ENCODE results near the gene HEXIM2. TPM values are rescaled to one million over a fixed set of nuclear protein-coding genes. Genes with fewer than 3 reads are reported as not detected.

HEXIM2 gene
- total RNA-seq, 1 experiment from 2014 or later: 16.3 TPM

DNA sequence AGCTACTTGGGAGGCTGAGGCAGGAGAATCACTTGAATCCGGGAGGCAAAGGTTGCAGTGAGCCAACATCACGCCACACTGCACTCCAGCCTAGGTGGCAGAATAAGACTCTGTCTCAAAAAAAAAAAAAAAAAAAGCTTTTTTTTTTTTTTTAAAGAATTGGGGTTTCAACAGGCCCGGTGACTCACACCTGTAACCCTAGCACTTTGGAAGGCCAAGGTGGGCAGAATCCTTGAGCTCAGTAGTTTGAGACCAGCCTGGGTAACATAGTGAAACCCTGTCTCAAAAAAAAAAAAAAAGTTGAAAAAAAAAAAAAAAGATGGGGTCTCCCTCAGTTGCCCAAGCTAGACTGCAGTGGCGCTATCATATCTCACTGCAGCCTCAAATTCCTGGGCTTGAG, 6.6 kb upstream of the HEXIM2 start:
- no peak overlapping the region for H3K27ac Mint-ChIP-seq (ENCODE audit: unreplicated experiment)
- CTCF ChIA-PET: interaction anchor here (0.6 to 1.9 kb wide), 8 partner anchors 18 to 264 kb away, joined by 4 to 11 read pairs (median 8); partner anchors contain the start of gene ACBD4
- no peak for DNase-seq
- TF ChIP-seq, protein P1, sequence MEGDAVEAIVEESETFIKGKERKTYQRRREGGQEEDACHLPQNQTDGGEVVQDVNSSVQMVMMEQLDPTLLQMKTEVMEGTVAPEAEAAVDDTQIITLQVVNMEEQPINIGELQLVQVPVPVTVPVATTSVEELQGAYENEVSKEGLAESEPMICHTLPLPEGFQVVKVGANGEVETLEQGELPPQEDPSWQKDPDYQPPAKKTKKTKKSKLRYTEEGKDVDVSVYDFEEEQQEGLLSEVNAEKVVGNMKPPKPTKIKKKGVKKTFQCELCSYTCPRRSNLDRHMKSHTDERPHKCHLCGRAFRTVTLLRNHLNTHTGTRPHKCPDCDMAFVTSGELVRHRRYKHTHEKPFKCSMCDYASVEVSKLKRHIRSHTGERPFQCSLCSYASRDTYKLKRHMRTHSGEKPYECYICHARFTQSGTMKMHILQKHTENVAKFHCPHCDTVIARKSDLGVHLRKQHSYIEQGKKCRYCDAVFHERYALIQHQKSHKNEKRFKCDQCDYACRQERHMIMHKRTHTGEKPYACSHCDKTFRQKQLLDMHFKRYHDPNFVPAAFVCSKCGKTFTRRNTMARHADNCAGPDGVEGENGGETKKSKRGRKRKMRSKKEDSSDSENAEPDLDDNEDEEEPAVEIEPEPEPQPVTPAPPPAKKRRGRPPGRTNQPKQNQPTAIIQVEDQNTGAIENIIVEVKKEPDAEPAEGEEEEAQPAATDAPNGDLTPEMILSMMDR (IDR thresholded peaks at IDR 0.05; ENCODE audit: unreplicated experiment): no peak
- no peak overlapping the region for H3K4me3 Mint-ChIP-seq (ENCODE audit: low read depth, unreplicated experiment)
- no peaks in the 10 kb centered on the region for H3K9me3 Mint-ChIP-seq (ENCODE audit: low read depth, unreplicated experiment)
- intact Hi-C loops (cut with micrococcal nuclease; ENCODE audit: unreplicated experiment): no loop called here
- BruUV-seq (replicated peaks): no TSS peak
- H3K27me3 Mint-ChIP-seq (ENCODE audit: unreplicated experiment): no peaks in the 10 kb centered on the region
- peaks cover 47% of the 10 kb centered on the region for H3K4me1 Mint-ChIP-seq (ENCODE audit: low read depth, unreplicated experiment)
- H3K36me3 Mint-ChIP-seq (ENCODE audit: insufficient read depth, unreplicated experiment): peaks cover 67% of the 10 kb centered on the region

DNA sequence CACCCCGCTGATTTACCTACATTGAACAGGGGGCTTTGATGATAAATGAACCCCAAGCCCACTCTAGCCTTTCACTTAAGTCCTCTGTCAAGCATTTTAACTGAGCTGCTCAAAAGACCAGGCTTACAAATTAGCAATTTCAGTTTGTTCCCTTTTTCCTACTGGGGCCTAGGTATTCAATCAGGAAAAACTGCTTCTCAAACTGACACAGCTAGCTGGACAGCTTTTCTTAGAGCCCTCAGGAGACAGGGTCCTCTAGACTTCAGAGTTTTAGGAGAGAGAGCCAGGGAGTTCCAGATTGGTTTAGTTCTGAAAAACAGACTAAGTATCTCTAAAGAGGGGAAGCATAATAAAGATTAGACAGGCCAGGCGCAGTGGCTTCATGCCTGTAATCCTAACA, 6.2 kb upstream of the HEXIM2 start:
- no peak overlapping the region for H3K4me3 Mint-ChIP-seq (ENCODE audit: low read depth, unreplicated experiment)

DNA sequence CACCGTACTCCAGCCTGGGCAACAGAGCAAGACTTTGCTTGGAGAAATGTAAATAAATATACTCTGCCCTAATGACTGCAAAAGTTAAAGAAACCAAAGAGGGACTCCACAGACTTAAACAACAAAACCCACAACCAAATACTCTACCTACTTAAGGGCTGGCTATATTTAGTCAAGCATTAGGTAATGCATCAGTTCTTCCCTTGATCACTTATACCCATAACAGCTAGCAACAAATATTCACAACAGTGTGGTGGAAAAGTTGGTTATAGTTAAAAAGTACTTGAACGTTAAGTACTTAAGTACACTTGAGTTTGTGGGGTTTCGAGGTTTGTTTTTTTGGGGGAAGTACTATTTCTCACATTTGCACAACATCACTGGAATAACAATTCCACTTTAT, 5.4 kb upstream of the HEXIM2 start:
- no peak overlapping the region for H3K27ac Mint-ChIP-seq (ENCODE audit: unreplicated experiment)
- H3K9me3 Mint-ChIP-seq (ENCODE audit: low read depth, unreplicated experiment): no peaks in the 10 kb centered on the region
- no peaks in the 10 kb centered on the region for H3K27me3 Mint-ChIP-seq (ENCODE audit: unreplicated experiment)
- H3K4me3 Mint-ChIP-seq (ENCODE audit: low read depth, unreplicated experiment): no peak overlapping the region
- DNase-seq: no peak
- peaks cover 44% of the 10 kb centered on the region for H3K4me1 Mint-ChIP-seq (ENCODE audit: low read depth, unreplicated experiment)
- peaks cover 67% of the 10 kb centered on the region for H3K36me3 Mint-ChIP-seq (ENCODE audit: insufficient read depth, unreplicated experiment)
- TF ChIP-seq, protein P1 (IDR thresholded peaks at IDR 0.05; ENCODE audit: unreplicated experiment): no peak
- intact Hi-C loops (cut with micrococcal nuclease; ENCODE audit: unreplicated experiment): no loop called here
- CTCF ChIA-PET: interaction anchor here (1.2 to 1.9 kb wide), 3 partner anchors 17 to 62 kb away, joined by 4 to 10 read pairs (median 4); partner anchors contain the start of gene ACBD4
- BruUV-seq (replicated peaks): no TSS peak

More for the DNA sequence above, 6.2 kb upstream of the HEXIM2 start:
- BruUV-seq (replicated peaks): no TSS peak
- intact Hi-C loops (cut with micrococcal nuclease; ENCODE audit: unreplicated experiment): no loop called here
- CTCF ChIA-PET: interaction anchor here (0.6 to 1.9 kb wide), 8 partner anchors 17 to 263 kb away, joined by 4 to 11 read pairs (median 8); partner anchors contain the start of gene ACBD4
- no peaks in the 10 kb centered on the region for H3K27me3 Mint-ChIP-seq (ENCODE audit: unreplicated experiment)
- peaks cover 67% of the 10 kb centered on the region for H3K36me3 Mint-ChIP-seq (ENCODE audit: insufficient read depth, unreplicated experiment)
- peaks cover 49% of the 10 kb centered on the region for H3K4me1 Mint-ChIP-seq (ENCODE audit: low read depth, unreplicated experiment)
- DNase-seq: no peak
- TF ChIP-seq, protein P1 (IDR thresholded peaks at IDR 0.05; ENCODE audit: unreplicated experiment): no peak
- H3K27ac Mint-ChIP-seq (ENCODE audit: unreplicated experiment): peak overlapping the region; percentile 68
- no peaks in the 10 kb centered on the region for H3K9me3 Mint-ChIP-seq (ENCODE audit: low read depth, unreplicated experiment)

DNA sequence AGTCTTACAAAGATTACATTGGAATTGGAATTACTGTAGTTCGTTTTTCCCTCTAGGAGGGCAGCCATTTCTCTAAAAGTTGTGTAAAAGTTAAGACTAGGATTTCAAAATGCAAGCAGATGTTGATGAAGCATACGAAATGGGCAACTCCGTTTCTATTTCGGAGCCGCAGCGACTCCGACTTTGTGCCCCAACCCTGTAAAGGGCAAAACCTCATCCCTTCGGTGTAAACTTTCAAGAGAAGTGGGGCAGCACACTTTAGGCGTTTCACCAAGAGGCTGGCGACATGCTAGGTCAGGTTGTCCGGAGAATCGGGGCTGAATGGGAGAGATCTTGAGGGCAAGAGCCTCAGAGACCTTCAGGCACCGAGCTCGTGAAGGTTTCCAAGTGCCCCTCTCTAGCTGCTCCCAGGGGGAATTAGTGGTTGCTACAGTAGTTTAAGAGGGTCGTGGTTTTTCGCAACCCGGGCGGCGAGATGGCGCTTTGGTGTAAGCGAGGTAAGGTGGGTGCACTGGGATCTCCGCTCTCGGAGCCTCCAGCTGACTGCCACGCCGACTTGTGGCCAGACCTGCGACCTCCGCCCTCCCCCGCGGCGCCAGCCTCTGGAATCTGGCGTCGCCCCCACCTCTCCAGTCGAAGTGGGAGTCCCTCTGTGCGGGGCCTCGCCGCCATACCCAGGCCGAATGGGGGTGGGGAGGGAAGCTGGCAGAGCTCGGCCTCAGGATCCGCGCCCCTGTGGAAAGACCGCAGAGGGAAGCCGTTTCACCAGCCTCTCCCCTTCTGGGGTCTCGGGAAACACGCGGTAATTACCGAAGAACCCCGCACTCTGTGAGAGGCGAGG, 1.0 kb upstream of the HEXIM2 start:
- DNase-seq: peak; percentile 87
- TF ChIP-seq, protein P1 (IDR thresholded peaks at IDR 0.05; ENCODE audit: unreplicated experiment): peak; percentile 3
- CTCF ChIA-PET: interaction anchor here (1.1 to 5.1 kb wide), 9 partner anchors 10 to 37 kb away, joined by 3 to 108 read pairs (median 7); partner anchors contain the start of genes ACBD4 and HEXIM1
- Mint-ChIP-seq H3K9me3 (ENCODE audit: low read depth, unreplicated experiment) (no peaks in the 10 kb centered on the region), H3K36me3 (ENCODE audit: insufficient read depth, unreplicated experiment) (peaks cover 57% of the 10 kb centered on the region), H3K4me1 (ENCODE audit: low read depth, unreplicated experiment) (peaks cover 50% of the 10 kb centered on the region), H3K4me3 (ENCODE audit: low read depth, unreplicated experiment) (peak overlapping the region; percentile 91), H3K27ac (ENCODE audit: unreplicated experiment) (peak overlapping the region; percentile 97), H3K27me3 (ENCODE audit: unreplicated experiment) (no peaks in the 10 kb centered on the region)
- intact Hi-C loops (cut with micrococcal nuclease; ENCODE audit: unreplicated experiment): no loop called here
- TSS peak; percentile 51 for BruUV-seq (replicated peaks)
